ENCODE results near the gene REL. TPM values are rescaled to one million over a fixed set of nuclear protein-coding genes. Genes with fewer than 3 reads are reported as not detected.

Gene REL
- total and polyA plus RNA-seq, 2 of the 13 experiments (the other 11 are each of a cell fraction or from before 2014, with no cell fraction given) = 3.7 to 7.0 TPM

DNA sequence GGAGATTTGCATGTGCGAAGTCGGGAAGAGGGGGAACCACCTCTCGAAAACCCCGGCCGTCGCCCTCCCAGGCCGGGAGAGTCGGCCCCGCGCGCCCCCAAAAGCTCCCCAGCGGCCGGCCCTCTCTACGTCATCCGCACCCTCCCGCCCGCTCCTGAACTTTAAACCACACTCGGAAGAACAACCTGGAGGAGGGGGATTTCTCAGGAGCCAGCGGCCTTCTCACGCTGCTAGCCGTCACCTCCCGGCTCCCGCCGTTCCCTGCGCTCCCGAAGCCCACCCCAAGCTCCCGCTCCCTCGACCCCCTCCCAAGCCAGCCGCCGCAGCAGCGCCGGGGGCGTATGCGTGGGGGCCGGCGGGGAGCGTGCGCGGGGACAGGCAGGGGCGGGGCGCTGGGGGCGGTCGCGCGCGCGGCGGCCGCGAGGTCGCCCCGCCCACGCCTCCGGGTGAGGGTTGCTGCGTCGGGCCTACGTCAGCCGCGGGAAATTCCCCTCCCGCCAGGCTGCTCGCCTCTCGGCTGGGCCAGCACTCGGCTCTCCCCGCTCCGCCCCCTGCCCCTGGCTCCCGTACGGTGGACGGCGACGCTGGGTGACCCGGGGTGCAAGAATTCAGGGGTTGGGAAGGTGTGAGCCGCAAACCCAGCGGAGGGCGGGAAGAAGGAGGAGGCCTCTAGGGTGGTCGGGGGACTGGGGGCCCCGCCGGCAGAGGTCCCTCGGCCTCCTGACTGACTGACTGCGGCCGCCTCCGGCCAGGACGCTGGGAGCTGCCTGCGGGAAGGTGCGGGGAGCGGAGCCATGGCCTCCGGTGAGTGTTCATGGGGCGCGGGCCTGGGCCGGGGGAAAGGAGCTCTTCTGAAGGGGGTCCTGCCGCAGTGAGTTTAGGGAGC is at the start of gene REL (continued):
- peak; percentile 97 for TF ChIP-seq ZNF441 (CRISPR knock-in tag; IDR thresholded peaks at IDR 0.05; ENCODE audit: borderline replicate concordance)
- no peak for TF ChIP-seq ZNF33B (CRISPR knock-in tag; IDR thresholded peaks at IDR 0.05)
- no peak; the same call in 1 of the 2 replicates for TF ChIP-seq ZNF296 (CRISPR knock-in tag; conservative IDR thresholded peaks at IDR 0.05)
- TF ChIP-seq FOXJ3 (CRISPR knock-in tag; IDR thresholded peaks at IDR 0.05; ENCODE audit: borderline replicate concordance) = peak; percentile 43; the same call in 1 of the 2 replicates
- TF ChIP-seq RCOR2 (CRISPR knock-in tag; IDR thresholded peaks at IDR 0.05) = no peak
- peak; percentile 63 for TF ChIP-seq ZNF556 (CRISPR knock-in tag; IDR thresholded peaks at IDR 0.05; ENCODE audit: borderline replicate concordance)
- TF ChIP-seq, protein P1, sequence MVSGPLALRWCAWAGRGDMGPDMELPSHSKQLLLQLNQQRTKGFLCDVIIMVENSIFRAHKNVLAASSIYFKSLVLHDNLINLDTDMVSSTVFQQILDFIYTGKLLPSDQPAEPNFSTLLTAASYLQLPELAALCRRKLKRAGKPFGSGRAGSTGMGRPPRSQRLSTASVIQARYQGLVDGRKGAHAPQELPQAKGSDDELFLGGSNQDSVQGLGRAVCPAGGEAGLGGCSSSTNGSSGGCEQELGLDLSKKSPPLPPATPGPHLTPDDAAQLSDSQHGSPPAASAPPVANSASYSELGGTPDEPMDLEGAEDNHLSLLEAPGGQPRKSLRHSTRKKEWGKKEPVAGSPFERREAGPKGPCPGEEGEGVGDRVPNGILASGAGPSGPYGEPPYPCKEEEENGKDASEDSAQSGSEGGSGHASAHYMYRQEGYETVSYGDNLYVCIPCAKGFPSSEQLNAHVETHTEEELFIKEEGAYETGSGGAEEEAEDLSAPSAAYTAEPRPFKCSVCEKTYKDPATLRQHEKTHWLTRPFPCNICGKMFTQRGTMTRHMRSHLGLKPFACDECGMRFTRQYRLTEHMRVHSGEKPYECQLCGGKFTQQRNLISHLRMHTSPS (CRISPR knock-in tag; IDR thresholded peaks at IDR 0.05; ENCODE audit: low read depth) = peak; percentile 37; the same call in 1 of the 2 replicates
- no peak for TF ChIP-seq ZNF20 (CRISPR knock-in tag; IDR thresholded peaks at IDR 0.05)
- peak; percentile 95; the same call in 1 of the 2 replicates for TF ChIP-seq KAT7 (CRISPR knock-in tag; IDR thresholded peaks at IDR 0.05; ENCODE audit: borderline replicate concordance)
- no peak for TF ChIP-seq ZNF577 (CRISPR knock-in tag; IDR thresholded peaks at IDR 0.05; ENCODE audit: borderline replicate concordance, low read depth)
- TF ChIP-seq, protein P2, sequence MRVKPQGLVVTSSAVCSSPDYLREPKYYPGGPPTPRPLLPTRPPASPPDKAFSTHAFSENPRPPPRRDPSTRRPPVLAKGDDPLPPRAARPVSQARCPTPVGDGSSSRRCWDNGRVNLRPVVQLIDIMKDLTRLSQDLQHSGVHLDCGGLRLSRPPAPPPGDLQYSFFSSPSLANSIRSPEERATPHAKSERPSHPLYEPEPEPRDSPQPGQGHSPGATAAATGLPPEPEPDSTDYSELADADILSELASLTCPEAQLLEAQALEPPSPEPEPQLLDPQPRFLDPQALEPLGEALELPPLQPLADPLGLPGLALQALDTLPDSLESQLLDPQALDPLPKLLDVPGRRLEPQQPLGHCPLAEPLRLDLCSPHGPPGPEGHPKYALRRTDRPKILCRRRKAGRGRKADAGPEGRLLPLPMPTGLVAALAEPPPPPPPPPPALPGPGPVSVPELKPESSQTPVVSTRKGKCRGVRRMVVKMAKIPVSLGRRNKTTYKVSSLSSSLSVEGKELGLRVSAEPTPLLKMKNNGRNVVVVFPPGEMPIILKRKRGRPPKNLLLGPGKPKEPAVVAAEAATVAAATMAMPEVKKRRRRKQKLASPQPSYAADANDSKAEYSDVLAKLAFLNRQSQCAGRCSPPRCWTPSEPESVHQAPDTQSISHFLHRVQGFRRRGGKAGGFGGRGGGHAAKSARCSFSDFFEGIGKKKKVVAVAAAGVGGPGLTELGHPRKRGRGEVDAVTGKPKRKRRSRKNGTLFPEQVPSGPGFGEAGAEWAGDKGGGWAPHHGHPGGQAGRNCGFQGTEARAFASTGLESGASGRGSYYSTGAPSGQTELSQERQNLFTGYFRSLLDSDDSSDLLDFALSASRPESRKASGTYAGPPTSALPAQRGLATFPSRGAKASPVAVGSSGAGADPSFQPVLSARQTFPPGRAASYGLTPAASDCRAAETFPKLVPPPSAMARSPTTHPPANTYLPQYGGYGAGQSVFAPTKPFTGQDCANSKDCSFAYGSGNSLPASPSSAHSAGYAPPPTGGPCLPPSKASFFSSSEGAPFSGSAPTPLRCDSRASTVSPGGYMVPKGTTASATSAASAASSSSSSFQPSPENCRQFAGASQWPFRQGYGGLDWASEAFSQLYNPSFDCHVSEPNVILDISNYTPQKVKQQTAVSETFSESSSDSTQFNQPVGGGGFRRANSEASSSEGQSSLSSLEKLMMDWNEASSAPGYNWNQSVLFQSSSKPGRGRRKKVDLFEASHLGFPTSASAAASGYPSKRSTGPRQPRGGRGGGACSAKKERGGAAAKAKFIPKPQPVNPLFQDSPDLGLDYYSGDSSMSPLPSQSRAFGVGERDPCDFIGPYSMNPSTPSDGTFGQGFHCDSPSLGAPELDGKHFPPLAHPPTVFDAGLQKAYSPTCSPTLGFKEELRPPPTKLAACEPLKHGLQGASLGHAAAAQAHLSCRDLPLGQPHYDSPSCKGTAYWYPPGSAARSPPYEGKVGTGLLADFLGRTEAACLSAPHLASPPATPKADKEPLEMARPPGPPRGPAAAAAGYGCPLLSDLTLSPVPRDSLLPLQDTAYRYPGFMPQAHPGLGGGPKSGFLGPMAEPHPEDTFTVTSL (CRISPR knock-in tag; IDR thresholded peaks at IDR 0.05; ENCODE audit: borderline replicate concordance) = peak; percentile 38; the same call in 1 of the 2 replicates
- TF ChIP-seq KAT8 (CRISPR knock-in tag; IDR thresholded peaks at IDR 0.05) = peak; percentile 75
- TF ChIP-seq XBP1 (CRISPR knock-in tag; IDR thresholded peaks at IDR 0.05) = 0 out of 2 replicates have a peak, but pooled peaks have one; percentile 19
- 0 out of 2 replicates have a peak, but pooled peaks have one; percentile 58 for TF ChIP-seq SATB2 (CRISPR knock-in tag; IDR thresholded peaks at IDR 0.05)
- TF ChIP-seq FLYWCH1 (CRISPR knock-in tag; IDR thresholded peaks at IDR 0.05) = no peak
- peak; percentile 60; the same call in 1 of the 2 replicates for TF ChIP-seq ZKSCAN8 (CRISPR knock-in tag; IDR thresholded peaks at IDR 0.05; ENCODE audit: borderline replicate concordance)
- peak; percentile 47; the same call in 1 of the 2 replicates for TF ChIP-seq ZBTB20 (CRISPR knock-in tag; IDR thresholded peaks at IDR 0.05; ENCODE audit: borderline replicate concordance, low read depth)
- TF ChIP-seq, protein P3, sequence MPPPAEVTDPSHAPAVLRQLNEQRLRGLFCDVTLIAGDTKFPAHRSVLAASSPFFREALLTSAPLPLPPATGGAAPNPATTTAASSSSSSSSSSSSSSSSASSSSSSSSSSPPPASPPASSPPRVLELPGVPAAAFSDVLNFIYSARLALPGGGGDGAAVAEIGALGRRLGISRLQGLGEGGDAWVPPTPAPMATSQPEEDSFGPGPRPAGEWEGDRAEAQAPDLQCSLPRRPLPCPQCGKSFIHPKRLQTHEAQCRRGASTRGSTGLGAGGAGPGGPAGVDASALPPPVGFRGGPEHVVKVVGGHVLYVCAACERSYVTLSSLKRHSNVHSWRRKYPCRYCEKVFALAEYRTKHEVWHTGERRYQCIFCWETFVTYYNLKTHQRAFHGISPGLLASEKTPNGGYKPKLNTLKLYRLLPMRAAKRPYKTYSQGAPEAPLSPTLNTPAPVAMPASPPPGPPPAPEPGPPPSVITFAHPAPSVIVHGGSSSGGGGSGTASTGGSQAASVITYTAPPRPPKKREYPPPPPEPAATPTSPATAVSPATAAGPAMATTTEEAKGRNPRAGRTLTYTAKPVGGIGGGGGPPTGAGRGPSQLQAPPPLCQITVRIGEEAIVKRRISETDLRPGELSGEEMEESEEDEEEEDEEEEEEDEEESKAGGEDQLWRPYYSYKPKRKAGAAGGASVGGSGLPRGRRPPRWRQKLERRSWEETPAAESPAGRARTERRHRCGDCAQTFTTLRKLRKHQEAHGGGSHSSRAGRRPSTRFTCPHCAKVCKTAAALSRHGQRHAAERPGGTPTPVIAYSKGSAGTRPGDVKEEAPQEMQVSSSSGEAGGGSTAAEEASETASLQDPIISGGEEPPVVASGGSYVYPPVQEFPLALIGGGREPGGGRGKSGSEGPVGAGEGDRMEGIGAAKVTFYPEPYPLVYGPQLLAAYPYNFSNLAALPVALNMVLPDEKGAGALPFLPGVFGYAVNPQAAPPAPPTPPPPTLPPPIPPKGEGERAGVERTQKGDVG (CRISPR knock-in tag; IDR thresholded peaks at IDR 0.05; ENCODE audit: borderline replicate concordance) = peak; percentile 74; the same call in 1 of the 2 replicates
